ENCODE results near the gene C6orf120.

The C6orf120 gene
- long read RNA-seq, donor 1, transcript C6orf120-201 (1 exons, 2,667 nt) = major isoform, 53 of 53 reads
- long read RNA-seq, donor 1, partial matches to known transcripts = 0 of 53 reads
- long read RNA-seq, donor 1, other reads (novel, unspliced or antisense) = 0 of 53 reads
- long read RNA-seq, donor 2, transcript C6orf120-201 (1 exons, 2,667 nt) = major isoform, 35 of 35 reads
- long read RNA-seq, donor 2, partial matches to known transcripts = 0 of 35 reads
- long read RNA-seq, donor 2, other reads (novel, unspliced or antisense) = 0 of 35 reads
- long read RNA-seq, donor 3, transcript C6orf120-201 (1 exons, 2,667 nt) = major isoform, 28 of 28 reads
- long read RNA-seq, donor 3, partial matches to known transcripts = 0 of 28 reads
- long read RNA-seq, donor 3, other reads (novel, unspliced or antisense) = 0 of 28 reads
- long read RNA-seq, donor 4, transcript C6orf120-201 (1 exons, 2,667 nt) = major isoform, 40 of 40 reads
- long read RNA-seq, donor 4, partial matches to known transcripts = 0 of 40 reads
- long read RNA-seq, donor 4, other reads (novel, unspliced or antisense) = 0 of 40 reads
- long read RNA-seq, donor 5, transcript C6orf120-201 (1 exons, 2,667 nt) = major isoform, 52 of 52 reads
- long read RNA-seq, donor 5, partial matches to known transcripts = 0 of 52 reads
- long read RNA-seq, donor 5, other reads (novel, unspliced or antisense) = 0 of 52 reads
- long read RNA-seq, donor 6, transcript C6orf120-201 (1 exons, 2,667 nt) = major isoform, 53 of 85 reads
- long read RNA-seq, donor 6, partial matches to known transcripts = 26 of 85 reads
- long read RNA-seq, donor 6, other reads (novel, unspliced or antisense) = 6 of 85 reads
- long read RNA-seq, donor 7, transcript C6orf120-201 (1 exons, 2,667 nt) = major isoform, 82 of 82 reads
- long read RNA-seq, donor 7, partial matches to known transcripts = 0 of 82 reads
- long read RNA-seq, donor 7, other reads (novel, unspliced or antisense) = 0 of 82 reads
- long read RNA-seq, donor 8, transcript C6orf120-201 (1 exons, 2,667 nt) = major isoform, 39 of 66 reads
- long read RNA-seq, donor 8, partial matches to known transcripts = 16 of 66 reads
- long read RNA-seq, donor 8, other reads (novel, unspliced or antisense) = 11 of 66 reads

GRCh38 chr6:169701954-169702839 lies at the start of gene C6orf120, which contains the start of gene WDR27:
Gene C6orf120 (plus strand): TSS chr6:169702126. CDS start chr6:169702460, 334 bp downstream.
Gene WDR27 (minus strand): TSS chr6:169702029. CDS start chr6:169689005, 13,024 bp downstream.
- peak; percentile 98 for DNase-seq

GRCh38 chr6:169652896-169653295 lies 49.0 kb upstream of the C6orf120 start:
- no peak for DNase-seq

- DNase-seq = no peak
These were observed 48.2 kb upstream of the C6orf120 start for GRCh38 chr6:169653691-169654090.

DNA sequence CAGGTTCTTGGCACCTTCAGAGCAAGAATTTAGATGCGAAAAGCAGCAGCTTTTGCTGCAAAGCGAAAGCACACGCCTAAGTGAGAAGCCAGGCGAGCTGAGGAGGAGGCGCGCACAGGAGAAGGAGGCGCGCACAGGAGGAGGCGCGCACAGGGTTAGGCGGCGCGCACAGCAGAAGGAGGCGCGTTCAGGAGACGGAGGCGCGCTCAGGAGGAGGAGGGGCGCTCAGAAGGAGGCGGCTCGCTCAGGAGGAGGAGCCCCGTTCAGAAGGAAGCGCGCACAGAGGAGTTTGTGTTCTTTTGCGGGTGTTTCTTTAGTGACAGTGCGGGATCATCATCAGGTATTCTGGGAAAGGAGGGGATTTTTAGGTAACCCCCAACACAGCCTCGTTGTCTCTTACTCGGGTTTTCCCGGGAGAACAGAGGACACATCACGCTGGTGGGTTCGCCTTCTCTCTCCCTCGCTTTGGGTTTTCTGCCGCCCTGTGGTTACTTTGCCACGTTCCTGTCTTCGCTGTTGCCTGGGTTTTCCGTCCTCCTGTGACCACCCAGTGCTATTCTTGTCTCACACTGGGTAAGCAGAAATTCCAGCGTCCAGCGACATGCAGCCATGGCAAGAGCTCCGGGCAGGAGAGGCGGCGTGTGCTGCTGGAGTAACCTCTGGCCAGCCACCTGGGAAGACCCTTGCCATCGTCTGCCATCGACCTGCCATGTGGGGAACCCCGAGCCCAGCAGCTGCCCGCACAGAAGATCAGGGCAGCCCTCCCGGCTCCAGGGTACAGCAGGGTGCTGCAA lies 47.1 kb upstream of the C6orf120 start:
- DNase-seq = peak; percentile 84

DNA sequence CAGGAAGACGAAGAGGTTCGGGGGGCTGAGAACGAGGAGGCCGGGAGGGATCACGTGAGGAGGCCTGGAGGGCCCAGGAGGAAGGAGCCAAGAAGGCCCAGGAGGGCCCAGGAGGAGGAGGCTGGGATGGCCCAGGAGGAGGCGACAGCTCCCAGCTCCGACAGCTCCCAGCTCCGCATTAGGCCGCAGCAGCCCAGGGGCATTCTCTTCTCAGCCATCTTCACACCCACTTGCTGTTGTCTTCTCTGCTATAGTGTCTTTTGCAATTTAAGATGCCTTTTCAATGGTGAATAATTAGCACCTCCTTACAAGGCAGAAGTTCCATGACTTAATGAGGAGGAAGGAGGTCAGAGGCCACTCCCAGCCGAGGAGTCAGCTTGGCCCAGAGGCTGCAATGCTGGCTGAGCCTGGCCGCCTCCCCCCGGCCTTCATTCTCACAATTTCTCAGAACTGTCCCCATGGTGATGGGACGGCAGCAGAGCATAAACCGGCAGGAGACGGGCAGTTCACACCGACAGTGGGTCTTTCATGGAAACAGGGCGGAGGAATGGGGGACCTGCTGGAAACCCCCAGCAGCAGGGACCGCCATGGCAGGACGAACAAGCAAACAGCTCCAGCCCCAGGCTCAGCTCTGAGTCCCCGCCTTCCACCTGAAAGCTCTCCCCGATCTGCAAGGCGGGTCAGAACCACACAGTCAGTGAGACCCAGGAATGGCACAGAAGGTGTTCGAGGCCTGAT lies 45.2 kb upstream of the C6orf120 start:
- DNase-seq = no peak

DNA sequence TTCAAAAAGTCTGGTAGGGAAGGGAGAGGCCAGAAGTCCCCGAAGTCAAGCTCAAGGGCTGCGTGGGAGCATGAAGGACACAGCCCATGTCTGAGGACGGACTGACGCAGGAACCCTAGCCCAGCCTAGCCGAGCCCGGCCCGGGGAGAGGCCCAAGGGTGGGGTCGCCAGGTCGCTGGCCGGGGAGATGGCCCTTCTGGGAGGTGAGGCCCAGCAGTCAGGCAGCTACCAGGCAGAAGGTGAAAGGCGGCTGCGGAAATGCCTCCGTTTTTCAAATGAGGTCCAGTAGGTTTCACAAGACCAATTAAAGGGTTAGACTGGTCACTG lies 44.7 kb upstream of the C6orf120 start:
- no peak for DNase-seq

- no peak for DNase-seq
These were observed 41.9 kb upstream of the C6orf120 start for GRCh38 chr6:169659820-169660610.

DNA sequence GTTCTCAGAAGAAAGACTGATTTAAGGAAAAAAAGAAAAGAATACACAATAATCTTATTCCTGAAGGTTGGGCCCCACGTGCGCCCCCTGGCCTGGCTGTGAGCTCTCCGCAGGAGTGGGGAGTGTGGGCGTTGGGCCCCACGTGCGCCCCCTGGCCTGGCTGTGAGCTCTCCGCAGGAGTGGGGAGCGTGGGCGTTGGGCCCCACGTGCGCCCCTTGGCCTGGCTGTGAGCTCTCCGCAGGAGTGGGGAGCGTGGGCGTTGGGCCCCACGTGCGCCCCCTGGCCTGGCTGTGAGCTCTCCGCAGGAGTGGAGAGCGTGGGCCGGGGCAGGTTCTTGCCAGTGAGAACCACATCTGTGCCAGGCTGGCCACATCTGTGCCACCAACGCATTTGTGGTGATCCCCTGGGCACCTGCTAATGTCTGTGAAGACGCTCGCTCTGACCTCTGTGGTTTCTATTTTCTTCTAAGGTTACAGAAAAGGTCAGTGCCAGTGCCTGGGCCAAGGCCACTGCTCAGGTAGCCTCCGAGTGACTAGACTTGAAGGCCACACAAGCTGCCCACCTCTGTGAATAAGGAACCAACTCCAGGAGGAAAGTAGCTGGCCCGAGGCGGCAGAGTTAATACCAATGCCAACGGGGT lies 41.1 kb upstream of the C6orf120 start:
- DNase-seq = no peak

DNA sequence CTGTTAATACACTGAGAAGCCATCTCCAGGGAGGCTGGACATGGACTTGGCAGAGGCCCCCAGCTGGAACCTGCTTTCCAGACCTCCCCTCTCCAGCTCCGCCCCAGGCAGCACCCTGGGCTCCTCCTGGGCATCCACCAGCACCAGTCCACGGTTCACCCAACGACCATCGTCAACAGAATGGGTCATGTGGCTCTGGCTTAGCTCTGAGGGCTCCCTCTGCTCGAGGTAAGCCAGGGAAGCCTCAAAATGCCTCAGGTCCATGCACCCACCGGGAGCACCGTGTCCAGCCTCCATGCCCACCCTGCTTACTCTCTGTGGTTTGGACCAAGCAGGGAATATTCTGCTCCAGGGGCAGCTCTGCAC lies 40.6 kb upstream of the C6orf120 start:
- no peak for DNase-seq

DNA sequence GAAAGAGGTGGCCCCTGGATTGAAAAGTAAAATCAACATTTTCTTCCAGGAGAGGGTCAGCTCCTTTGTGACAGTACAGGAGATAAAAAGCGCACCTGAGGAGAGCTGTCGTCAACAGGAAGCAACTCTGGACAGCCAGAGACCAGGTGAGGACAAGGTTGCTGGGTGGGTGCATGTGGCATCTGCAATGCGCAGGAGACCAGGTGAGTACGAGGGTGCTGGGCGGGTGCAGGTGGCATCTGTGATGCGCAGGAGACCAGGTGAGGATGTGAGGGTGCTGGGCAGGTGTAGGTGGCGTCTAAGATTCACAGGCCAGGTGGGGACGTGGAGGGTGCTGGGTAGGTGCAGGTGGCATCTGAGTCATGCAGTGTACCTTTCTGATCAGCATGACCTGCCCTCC lies 38.5 kb upstream of the C6orf120 start:
- DNase-seq = no peak

DNA sequence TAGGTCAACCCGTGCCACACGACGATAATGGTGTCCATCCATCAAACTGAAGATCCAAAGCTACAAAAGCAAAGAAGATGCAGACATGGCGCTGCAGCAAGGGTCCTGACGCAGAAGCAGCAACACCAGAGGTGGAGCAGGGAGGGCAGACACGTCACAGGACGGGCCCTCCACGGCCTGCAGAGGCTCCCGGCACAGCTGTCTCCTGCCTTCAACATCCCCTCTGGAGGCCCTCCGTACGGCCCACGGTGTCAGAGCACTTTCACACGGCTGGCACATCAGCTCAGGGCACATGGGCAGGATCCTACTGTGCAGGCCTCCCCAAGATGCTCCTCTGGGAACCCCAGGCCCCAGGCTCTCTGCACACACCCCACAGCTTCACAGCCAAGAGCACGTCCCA lies 37.7 kb upstream of the C6orf120 start:
- no peak for DNase-seq

DNA sequence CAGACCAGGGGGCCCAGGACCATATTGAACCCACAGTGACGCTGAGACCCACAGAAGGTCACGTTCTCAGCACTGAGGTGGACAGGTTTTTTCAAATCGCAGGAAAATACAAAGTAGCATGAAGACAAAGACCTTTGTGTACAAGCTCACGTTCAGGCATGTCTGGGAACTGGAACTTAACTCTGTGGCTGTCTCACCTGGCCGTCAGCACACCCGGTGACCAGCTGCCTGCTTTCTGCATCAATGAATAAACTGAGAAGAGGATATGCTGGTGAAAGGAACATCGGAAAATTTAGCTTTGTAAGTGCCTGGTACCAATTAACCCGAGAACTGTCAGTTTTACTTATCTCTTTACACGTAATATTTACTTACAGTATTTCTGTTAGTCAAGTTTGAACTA lies 36.6 kb upstream of the C6orf120 start:
- DNase-seq = no peak

DNA sequence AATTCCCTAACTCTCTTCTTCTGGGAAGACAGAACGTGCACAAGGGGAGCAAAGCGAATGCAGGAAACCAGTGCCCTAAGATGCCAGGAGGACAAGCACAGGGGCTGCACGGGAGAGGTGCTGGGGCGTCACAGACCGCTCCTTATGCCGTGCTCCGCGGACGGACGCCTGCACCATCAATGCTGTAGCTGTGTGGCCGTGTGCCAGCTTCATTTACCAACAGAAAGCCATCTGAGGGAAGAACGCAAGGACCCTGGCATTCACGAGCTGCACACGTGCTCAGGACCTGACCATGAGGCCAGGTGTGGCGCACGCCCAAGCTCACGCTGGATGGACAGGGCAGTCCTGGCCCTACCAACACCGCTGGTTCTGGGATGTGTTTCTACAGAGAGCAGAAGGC lies 35.5 kb upstream of the C6orf120 start:
- DNase-seq = no peak

- no peak for DNase-seq
These were observed 34.2 kb upstream of the C6orf120 start for GRCh38 chr6:169667716-169668115.

DNA sequence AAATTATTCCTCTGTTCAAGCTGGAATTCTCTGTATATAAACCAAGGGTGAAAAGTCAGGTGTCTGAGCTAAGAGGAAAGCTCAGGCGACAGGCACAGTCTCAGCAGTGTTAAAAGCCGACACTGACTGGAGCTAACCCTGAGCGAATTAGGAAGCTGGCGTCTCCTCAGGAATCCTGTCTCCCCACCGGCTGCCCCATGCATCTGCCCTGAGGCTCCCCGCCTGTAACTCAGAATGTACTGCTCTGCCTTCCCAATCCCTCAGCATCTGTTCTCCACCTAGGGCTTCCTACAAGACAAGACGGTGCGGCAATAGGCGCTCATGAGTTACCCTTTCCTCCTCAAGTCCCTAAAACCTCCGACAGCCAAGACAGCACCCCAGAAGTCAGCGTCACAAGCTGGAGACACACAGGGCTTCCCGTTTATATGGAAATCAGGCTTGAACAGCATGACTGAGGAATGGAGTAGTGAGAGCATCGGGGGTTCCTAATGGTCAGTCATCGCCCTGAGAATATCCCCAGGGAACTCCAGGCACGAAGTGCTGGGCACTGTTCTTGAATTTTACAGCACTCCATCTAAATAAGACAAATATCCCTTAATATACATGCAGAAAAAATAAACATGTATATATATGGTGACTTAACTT lies 33.6 kb upstream of the C6orf120 start:
- DNase-seq = no peak

DNA sequence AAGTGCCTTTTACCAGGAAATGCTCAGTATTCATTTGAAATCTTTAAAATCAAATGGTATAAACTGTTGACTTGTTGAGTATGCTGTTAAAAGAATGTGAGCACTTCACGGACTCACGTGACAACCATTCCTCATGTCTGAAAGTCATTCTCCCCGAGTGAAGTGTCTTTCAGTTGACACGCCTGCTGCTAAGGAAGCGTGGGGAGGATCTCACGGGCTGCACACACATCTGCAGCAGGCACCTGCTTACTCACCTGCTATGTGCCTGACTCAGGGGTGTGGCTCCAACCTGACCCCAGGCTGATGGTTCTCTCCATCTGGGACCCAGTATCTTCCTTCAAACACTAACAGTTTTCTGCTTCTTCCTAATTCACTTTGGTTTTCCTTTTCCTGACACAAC lies 32.8 kb upstream of the C6orf120 start:
- no peak for DNase-seq

- no peak for DNase-seq
These were observed 32.0 kb upstream of the C6orf120 start for GRCh38 chr6:169669889-169670288.

GRCh38 chr6:169671563-169671962 lies 30.4 kb upstream of the C6orf120 start:
- no peak for DNase-seq
